A673 (cell line): ENCODE measurements around the gene F2RL2.

Experiments
- EZH2 ChIP-seq: fragments of 200-600 bp; sonication (generic); IDR thresholded peaks from 2 replicates; pipeline ENCODE4 v1.6.1; 2017; ENCODE audit warnings: borderline replicate concordance, low read depth, mild to moderate bottlenecking, mixed read lengths, antibody characterized with exemption, low read length; ENCODE audit not compliant: poor library complexity, severe bottlenecking
- TF ChIP-seq, protein P1 (sequence below): fragments of 300-800, 200-600 bp; sonication (generic); conservative IDR thresholded peaks from 2 replicates; pipeline ENCODE4 v1.5.1; 2017; ENCODE audit warnings: low read depth, mild to moderate bottlenecking, antibody characterized with exemption, low read length, moderate library complexity, mixed read lengths

DNA sequence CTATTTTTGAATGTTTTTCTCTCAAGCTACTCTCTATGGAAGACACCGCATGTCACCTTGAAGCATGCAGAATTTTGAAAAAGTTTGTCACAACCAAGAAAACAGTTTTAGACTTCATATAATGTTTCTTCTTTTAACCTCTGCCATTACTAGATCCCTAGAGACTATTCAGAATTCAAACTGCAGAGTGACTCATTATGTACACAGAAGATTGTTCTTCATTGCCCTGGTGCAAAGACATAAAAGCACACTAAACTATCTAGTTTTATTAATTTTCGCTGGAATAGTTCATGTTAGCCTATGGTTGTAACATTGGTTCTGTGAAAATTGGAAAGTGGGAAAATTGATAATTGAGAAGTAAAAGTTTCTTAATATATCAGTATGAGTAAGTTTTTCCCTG is 18.4 kb downstream of the F2RL2 start:
- TF ChIP-seq, protein P1, sequence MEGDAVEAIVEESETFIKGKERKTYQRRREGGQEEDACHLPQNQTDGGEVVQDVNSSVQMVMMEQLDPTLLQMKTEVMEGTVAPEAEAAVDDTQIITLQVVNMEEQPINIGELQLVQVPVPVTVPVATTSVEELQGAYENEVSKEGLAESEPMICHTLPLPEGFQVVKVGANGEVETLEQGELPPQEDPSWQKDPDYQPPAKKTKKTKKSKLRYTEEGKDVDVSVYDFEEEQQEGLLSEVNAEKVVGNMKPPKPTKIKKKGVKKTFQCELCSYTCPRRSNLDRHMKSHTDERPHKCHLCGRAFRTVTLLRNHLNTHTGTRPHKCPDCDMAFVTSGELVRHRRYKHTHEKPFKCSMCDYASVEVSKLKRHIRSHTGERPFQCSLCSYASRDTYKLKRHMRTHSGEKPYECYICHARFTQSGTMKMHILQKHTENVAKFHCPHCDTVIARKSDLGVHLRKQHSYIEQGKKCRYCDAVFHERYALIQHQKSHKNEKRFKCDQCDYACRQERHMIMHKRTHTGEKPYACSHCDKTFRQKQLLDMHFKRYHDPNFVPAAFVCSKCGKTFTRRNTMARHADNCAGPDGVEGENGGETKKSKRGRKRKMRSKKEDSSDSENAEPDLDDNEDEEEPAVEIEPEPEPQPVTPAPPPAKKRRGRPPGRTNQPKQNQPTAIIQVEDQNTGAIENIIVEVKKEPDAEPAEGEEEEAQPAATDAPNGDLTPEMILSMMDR: no peak
- TF ChIP-seq EZH2: no peak
